ENCODE data around the gene SIRPA.

GRCh38 chr20:1983301-1983700 lies 88.1 kb downstream of the SIRPA start:
- TF ChIP-seq POLR2A (IDR thresholded peaks at IDR 0.05; ENCODE audit: low read length), result no peak
- no peak for TF ChIP-seq GATA1 (IDR thresholded peaks at IDR 0.05; ENCODE audit: low read depth, low read length)

Measured in erythroblast (primary cell).